HG03521 (cell line): ENCODE results near the gene CBLB.

Source experiments
- ATAC-seq: cut with Tn5 transposase; IDR thresholded peaks from one replicate; pipeline ENCODE4 v1.9.1; 2021; ENCODE audit warnings: mild to moderate bottlenecking, moderate library complexity; ENCODE audit not compliant: unreplicated experiment

CBLB gene

GRCh38 chr3:105868742-105869530 lies at the start of gene CBLB:
TSS of gene CBLB (minus strand) at chr3:105869012. CDS start at chr3:105867577, 1,435 bp downstream.
- peak; percentile 87 for ATAC-seq

GRCh38 chr3:105916767-105917166 lies 48.0 kb upstream of the CBLB start:
- no peak for ATAC-seq

DNA sequence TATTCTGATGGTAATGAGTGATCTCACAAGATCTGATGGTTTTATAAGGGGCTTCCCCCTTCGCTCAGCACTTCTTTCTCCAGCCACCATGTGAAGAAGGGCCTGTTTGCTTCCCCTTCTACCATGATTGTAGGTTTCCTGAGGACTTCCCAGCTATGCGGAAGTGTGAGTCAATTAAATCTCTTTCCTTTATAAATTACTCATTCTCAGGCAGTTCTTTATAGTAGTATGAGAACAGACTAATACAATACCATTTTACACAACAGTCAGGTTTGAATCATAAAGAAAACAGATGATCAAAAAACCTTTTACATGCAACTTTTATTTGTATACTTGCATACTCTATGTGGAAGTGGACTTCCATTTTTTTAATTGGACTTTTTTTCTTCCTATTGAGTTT lies 46.7 kb upstream of the CBLB start:
- no peak for ATAC-seq

GRCh38 chr3:105913616-105914015 lies 44.8 kb upstream of the CBLB start:
- ATAC-seq: no peak

DNA sequence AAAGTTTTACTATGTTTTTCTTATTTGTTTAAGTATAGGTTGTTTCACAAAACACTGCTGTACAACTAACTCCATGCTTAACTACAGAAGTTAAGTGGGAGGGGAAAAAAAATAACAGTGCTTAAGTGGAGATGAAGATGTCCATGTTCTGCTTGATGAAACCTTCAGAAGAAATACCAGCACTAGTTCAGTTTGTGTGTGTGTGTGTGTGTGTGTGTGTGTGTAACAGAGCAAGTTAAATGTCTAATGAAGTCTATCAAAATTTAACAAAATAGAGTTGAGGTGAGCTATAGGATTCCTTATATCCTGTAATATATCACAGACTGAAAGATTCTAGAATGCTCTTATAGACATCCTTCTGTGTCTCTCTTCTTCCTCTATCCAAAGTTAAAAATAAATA lies 44.1 kb upstream of the CBLB start:
- ATAC-seq: no peak

DNA sequence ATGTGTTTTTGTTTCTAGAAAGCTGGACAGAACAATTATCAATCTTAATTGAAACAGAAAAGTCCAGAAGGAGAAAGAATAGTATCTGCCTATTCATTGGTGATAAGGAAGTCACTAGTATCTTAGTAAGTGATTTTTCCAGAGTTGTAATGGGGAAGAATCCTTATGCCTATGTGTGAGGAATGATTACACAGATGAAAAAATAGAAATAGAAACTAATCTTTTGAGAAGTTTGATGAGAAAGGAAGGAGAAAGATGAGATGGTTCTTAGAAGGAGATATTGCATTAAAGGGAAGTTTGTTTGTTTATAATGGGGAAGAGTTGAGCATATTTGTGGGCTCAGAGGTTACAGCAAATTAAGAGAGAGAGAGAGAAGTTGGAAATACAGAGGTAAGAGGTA lies 42.7 kb upstream of the CBLB start:
- no peak for ATAC-seq

DNA sequence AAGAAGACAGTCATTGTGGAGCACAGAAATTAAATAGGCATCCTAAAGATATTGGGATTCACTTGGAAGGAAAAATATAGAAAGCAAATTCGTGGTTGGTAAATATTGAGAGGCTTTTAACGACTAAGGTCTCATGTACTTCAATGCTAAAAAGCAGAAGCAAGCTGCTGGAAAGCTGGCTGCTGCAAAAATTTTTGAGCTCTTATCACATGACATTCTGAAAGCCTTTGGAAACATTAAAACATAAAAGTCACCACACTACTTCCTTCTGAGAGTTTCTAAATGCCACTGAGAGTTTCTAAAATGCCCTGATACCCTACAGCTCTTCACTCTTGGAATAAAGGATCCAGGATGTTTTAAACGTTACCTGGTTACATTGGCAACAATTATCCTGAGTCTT lies 39.0 kb upstream of the CBLB start:
- peak; percentile 43 for ATAC-seq

DNA sequence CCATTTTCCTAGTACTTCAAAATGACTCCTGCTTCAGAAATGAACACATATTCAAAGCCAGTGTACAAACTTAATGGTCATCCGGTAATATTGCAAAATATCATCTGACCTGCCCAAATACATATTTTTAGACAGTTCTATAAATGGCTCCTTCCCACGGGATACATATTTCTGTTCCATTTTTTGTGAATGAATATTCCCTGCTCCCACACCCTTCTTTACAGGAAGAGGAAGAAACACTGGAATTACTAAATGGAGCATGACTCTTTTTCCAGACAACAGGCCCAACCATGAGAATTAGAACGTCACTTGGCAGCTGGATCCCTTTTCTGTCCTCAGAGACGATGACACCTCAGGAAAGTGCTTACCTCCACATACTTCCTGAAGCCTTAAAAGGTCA lies 38.0 kb upstream of the CBLB start:
- no peak for ATAC-seq

GRCh38 chr3:105906345-105906744 lies 37.5 kb upstream of the CBLB start:
- no peak for ATAC-seq

DNA sequence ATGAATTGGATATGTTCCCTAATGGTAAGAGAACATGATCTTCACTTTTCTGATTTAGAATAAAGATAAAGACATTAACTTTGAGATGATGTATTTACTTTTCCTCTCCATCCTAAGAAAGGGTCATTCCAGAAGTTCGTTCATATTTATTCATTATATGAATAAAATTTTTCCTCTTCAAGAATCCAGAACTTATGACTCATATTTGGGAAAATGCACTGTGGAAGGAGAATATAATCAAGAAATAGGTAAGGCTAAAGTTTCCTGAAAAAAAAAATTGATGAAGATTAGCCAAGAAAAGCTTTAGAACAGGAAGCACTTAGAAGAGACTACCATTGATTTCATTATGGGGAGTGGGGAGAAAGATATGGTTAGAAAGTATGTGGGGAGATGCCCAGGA lies 36.5 kb upstream of the CBLB start:
- ATAC-seq: no peak

DNA sequence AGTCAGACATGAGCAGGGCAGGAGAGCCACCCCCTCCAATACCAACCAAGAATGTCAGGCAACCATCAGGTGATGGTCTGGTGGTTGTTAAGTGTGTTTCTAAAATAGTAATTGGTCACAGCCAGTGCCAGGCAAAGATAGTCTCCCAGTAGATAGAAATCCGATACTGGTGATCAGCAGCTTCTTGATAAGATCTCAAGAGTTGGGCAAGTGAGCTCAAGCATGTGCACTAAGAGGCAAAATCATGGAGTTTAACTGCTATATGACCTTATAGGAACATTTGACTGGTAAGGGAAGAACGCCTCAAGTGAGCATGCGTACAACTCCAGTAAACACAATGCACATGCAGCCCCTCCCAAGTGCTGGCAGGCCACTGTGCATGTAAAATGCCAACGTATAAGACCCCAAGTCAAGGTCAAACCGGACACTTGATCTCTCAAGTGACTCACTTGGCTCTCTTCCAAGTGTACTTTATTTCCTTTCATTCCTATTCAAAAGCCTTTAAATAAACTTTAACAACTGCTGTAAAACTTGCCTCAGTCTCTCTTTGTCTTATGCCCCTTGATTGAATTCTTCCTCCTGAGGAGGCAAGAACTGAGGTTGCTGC lies 36.0 kb upstream of the CBLB start:
- ATAC-seq: no peak

GRCh38 chr3:105904251-105904650 lies 35.4 kb upstream of the CBLB start:
- no peak for ATAC-seq

DNA sequence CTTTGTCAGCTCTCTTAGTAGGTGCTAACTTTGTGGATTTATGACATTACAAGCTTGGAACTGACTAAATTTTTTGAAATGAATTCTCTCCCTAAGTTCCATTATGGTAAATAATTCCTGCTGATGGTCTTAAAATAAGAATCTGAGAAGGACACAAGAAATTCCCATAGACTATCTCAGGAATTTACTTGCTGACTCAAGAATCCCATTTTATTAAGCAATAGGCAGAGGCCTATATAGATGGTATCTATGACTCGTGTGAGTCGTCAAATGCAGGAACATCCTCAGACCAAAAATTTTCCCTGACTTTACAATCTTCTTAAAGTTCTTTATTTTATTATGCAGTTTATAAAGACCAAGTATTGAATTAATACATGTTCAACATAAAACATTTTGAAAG lies 30.7 kb upstream of the CBLB start:
- ATAC-seq: no peak

DNA sequence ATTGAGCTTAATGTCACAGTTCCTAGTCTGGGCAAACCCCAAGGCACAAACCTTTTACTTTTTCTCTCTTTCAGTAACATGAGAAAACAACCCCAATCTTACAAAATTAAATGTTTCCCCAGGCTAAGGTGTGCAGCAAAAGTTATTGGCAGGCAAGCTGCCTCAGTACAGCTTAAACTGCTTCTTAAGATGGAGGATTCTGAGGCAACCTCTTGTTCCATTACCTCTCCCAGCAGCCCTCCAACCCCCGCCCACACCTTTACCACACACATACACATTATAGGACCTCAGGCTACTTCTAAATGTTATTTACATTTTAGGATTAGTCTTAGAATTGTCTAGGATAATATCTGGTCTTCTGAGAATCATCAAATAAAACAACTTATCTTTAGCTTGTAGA lies 22.3 kb upstream of the CBLB start:
- no peak for ATAC-seq

- ATAC-seq: no peak
Observed at GRCh38 chr3:105888621-105889579, 20.1 kb upstream of the CBLB start.

- ATAC-seq: no peak
Observed at GRCh38 chr3:105885256-105885655, 16.4 kb upstream of the CBLB start.

DNA sequence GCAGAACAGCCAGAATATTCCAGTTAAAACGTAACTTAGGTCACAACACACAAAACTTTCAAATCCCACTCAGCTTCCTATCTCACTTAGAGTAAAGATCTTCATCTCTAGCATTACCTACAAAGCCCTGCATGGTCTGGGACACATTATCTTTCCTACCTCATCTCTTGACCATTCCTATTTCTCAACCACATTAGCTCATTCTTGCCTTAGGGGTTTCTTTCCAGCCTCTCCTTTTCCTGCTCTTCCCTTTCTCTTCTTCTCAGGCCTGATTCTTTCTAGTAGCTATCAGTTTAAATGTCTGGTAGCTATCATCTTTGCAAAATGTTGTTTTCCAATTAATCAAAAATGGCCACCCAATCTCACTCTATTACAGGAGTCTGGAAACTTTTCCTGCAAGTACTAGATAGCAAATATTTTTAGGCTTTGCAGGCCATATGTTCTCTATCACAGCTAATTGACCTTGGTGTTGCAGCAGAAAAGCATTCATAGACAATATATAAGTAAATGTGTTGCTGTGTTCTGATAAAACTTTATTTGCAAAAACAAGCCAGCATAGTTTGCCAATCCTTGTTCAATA lies 15.1 kb upstream of the CBLB start:
- ATAC-seq: no peak

DNA sequence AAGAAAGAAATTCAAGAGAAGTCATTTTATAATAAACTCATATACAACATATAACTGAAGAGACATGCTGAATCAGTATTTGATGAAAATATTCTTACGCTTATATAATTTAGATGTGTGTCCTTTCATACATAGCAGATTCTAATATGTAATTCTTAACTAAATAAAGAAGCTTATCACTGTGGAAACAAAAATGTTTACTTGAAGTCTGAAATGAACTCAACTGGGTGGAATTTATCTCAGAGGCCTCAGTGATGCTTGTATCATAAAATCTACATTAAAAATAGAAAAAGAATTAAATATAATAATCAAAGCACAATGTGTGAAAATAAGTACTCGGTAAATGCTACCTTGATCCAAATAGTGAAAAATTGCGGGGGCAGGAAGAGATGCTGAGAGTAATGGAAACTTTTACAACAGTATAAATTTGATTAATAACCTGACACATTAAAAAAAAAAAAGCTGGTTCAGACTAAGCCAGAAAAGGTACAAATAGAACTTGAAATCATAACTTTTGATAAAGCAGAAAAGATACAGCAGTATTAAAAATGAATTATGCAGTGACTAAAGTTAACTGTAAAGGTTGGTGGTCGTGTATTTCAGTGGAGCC lies 12.0 kb upstream of the CBLB start:
- no peak for ATAC-seq

DNA sequence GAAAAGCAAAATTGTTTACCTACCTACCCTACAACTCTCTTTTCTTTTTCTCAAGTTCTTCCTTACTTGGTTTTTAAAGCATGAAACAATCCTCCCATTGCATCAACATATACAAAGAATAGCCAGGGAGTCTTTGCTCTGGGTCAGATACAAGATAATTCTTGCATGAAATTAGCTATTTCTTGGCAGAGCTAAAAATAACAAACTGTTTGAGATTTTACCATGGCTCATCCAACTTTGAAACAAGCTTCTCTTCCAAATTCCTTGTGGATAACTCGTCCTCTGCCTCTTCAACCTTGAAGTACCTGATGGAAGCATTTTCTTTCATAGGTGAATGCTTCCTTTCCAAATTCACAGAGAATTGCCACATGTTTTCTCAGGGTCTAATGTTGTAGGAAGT lies 9.2 kb upstream of the CBLB start:
- no peak for ATAC-seq

DNA sequence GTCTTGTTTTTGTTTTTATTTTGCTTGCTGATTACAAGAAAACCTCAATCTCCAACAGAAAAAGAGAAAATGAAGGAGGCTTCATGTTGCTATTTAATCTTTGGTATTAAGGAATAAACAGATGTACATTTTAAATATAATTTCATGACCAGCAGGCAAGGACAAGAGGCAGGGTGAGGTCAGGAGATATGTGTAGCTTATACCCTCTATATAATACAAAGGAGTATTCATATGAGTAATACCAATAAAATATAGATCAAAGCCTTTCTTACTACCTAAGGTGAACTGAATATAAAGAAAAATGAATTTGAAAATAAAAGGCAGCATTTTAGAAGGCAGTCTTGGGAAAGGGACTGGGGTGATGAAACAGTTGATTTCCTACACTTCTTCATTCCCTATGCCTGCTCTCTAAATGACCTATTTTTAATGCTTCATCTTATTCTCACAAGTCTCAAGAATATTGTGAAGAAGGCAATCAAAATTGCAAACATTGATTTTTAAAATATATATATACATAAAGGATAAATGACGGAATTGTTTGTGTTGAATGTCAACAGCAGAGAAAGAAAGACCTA lies 8.6 kb upstream of the CBLB start:
- no peak for ATAC-seq
